ENCODE results near the gene FAM81B. TPM values are rescaled to one million over a fixed set of nuclear protein-coding genes. Genes with fewer than 3 reads are reported as not detected.

Gene FAM81B
- total and polyA plus RNA-seq, 2 of the 4 experiments (the other 2 are of a cell fraction): not detected

DNA sequence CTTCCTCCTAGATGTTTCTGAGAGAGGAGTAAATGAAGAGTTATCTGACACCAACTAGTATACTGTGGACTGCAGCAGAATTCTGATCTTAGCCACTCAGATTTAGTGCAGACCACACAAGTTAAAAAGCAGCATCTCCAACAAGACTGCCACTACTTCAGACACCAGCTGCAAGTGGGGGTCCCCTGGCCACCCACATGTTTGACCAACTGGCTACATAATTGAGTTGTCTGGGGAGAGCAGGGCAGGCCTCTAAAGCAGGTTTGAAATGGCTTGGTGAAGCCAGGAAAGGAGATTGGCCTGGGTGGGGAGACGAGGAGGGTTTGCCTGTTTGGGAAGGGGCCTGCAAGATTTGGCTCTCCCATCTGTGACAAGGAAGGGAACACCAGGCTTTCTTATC lies 40.5 kb upstream of the FAM81B start:
- Histone ChIP-seq H3K27ac (ENCODE audit: insufficient read depth, low read length) (no peak overlapping the region), H3K4me2 (ENCODE audit: low read depth, low read length) (no peak overlapping the region), H4K20me1 (ENCODE audit: insufficient read depth, low read length) (no peaks in the 10 kb centered on the region), H3K9ac (ENCODE audit: low read depth, low read length) (no peak overlapping the region), H3K4me1 (ENCODE audit: control insufficient read depth, insufficient read depth, low read length) (no peaks in the 10 kb centered on the region), H4K8ac (ENCODE audit: low read depth in 2 of 2, low read length in 2 of 2) (no peak overlapping the region), H2BK5ac (ENCODE audit: low read depth, low read length, poor library complexity, severe bottlenecking) (no peak overlapping the region), H4K91ac (ENCODE audit: insufficient read depth, low read depth, low read length) (no peak overlapping the region), H2AFZ (replicated peaks; ENCODE audit: low read length, poor library complexity) (no peak overlapping the region), H2BK15ac (ENCODE audit: low read depth, low read length) (no peak overlapping the region), H2BK120ac (ENCODE audit: low read depth, low read length) (no peak overlapping the region), H3K36me3 (ENCODE audit: control insufficient read depth, insufficient read depth, low read length) (no peaks in the 10 kb centered on the region), H2AK9ac (replicated peaks; ENCODE audit: low read depth, low read length, poor library complexity) (no peak overlapping the region), H3K9me3 (ENCODE audit: control insufficient read depth, insufficient read depth, low read length) (no peaks in the 10 kb centered on the region), H3K79me1 (ENCODE audit: low read depth in 1 of 2, low read length in 2 of 2) (no peaks in the 10 kb centered on the region), H2AK5ac (ENCODE audit: low read depth, low read length) (no peak overlapping the region), H4K5ac (ENCODE audit: low read depth, low read length) (no peak overlapping the region), H3K14ac (replicated peaks; ENCODE audit: low read depth, low read length) (no peak overlapping the region), H3K4me3 (ENCODE audit: insufficient read depth, low read depth, low read length) (no peak overlapping the region), H3K4ac (ENCODE audit: low read depth, low read length) (no peak overlapping the region), H2BK20ac (ENCODE audit: low read depth, low read length) (no peak overlapping the region), H3K18ac (ENCODE audit: low read depth, low read length) (no peak overlapping the region), H3K23ac (ENCODE audit: low read depth, low read length) (no peak overlapping the region), H3K27me3 (ENCODE audit: control insufficient read depth, insufficient read depth, low read length) (no peaks in the 10 kb centered on the region), H3K56ac (ENCODE audit: extremely low read depth, insufficient read depth, low read length) (no peak overlapping the region), H3K9me1 (ENCODE audit: insufficient read depth, low read length) (no peaks in the 10 kb centered on the region)
- no peak for TF ChIP-seq BHLHE40 (IDR thresholded peaks at IDR 0.05; ENCODE audit: low read depth, low read length)
- TF ChIP-seq FOS (IDR thresholded peaks at IDR 0.05; ENCODE audit: low read depth, low read length): no peak
- no peak for TF ChIP-seq CHD1 (IDR thresholded peaks at IDR 0.05; ENCODE audit: low read depth, low read length)
- in situ Hi-C loops (cut with MboI; ENCODE audit: low sequenced_read_pairs): no loop called here
- ChIA-PET POLR2A (ENCODE audit: unreplicated experiment) (no interaction called here), CTCF (no interaction called here)
- ATAC-seq (ENCODE audit: low read depth) (no peak), DNase-seq (no peak)
- BruUV-seq (replicated peaks): no TSS peak
- no CpG with 5 or more reads among the region's 1 CpG for WGBS, 2 experiments (ENCODE audit: extremely low coverage in 2 of 2, insufficient read length in 1 of 2)
- dilution Hi-C loops (cut with HindIII; ENCODE audit: low sequenced_read_pairs, unreplicated experiment): no loop called here
- intact Hi-C loops (cut with micrococcal nuclease): no loop called here

Data from IMR-90 (cell line).